ENCODE data around the gene KDELR3. TPM values are rescaled to one million over a fixed set of nuclear protein-coding genes. Genes with fewer than 3 reads are reported as not detected.

KDELR3 gene
- total and polyA plus RNA-seq, 10 of the 15 experiments (the other 5 are each of a cell fraction or from before 2014, with no cell fraction given) = 0.15 to 0.98 (median 0.25) TPM; not detected in 1

DNA sequence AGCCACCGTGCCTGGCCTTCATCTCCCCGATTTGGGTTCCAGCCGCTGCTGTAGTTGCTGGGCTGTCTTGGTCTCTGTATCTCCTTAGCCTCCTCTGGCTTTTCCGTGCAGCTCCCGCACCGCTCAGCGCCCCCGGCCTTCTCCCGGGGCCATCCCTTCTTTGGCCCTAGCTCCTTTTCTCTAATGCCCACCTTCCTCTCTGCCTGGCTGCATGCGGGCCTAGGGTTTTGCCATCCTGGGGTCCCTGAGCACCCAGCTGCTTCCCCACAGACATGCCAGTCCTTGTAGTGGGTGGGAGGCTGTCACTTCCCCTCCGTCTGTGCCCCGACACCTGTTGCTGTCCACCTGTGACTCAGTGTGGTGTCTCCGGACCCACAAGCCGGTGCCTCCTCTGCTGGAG lies 49.3 kb upstream of the KDELR3 start (continued):
- TF ChIP-seq, protein P1, sequence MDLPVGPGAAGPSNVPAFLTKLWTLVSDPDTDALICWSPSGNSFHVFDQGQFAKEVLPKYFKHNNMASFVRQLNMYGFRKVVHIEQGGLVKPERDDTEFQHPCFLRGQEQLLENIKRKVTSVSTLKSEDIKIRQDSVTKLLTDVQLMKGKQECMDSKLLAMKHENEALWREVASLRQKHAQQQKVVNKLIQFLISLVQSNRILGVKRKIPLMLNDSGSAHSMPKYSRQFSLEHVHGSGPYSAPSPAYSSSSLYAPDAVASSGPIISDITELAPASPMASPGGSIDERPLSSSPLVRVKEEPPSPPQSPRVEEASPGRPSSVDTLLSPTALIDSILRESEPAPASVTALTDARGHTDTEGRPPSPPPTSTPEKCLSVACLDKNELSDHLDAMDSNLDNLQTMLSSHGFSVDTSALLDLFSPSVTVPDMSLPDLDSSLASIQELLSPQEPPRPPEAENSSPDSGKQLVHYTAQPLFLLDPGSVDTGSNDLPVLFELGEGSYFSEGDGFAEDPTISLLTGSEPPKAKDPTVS (IDR thresholded peaks at IDR 0.05; ENCODE audit: low read depth, low read length) = no peak
- TF ChIP-seq MYB (IDR thresholded peaks at IDR 0.05; ENCODE audit: borderline replicate concordance, low read depth, low read length) (no peak), PML (IDR thresholded peaks at IDR 0.05; ENCODE audit: low read length) (no peak), NKRF (conservative IDR thresholded peaks at IDR 0.05) (no peak), ZNF384 (IDR thresholded peaks at IDR 0.05; ENCODE audit: borderline replicate concordance, low read depth, low read length) (no peak)

DNA sequence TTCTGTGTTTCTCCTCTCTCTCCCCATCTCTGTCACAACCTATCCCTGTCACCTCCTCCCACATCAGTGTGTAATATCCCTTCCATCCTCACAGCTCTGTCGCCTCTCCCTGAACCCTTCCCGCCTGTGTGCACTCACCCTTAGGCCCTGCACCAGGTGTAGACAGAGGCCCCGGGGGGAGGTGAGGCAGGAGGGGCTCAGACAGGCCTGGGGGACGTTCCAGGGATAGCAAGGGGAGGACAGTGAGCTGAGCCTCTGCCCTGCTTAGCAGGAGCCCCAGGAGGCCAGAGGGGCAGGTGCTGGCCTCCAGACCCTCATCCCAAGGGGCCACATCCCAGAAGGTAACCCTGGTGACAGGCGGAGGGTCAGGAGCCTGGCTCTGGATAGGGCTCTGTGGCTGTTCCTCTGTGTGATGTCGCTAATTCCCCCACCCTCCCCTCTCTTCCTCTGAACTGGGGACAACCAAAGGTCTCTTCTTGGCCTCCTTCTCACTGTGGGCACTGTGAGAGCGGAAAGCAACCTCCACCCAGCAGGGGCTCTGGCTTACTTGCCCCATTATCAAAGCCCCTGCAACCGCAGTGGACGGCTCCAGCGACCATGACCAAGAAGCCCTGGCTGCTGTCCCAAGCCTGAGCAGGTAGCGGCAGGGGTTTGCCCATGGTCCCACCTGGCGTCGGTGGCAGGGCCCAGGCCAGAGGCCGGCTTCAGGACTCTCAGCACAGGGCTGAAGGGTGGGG lies 48.6 kb upstream of the KDELR3 start:
- Histone ChIP-seq H3K4me3 (no peak overlapping the region), H3K9ac (ENCODE audit: control insufficient read depth, insufficient read depth, low read length) (no peak overlapping the region), H3K4me1 (ENCODE audit: control insufficient read depth, insufficient read depth, low read length) (no peaks in the 10 kb centered on the region), H3K4me2 (ENCODE audit: control insufficient read depth, insufficient read depth) (no peak overlapping the region), H3K9me3 (replicated peaks; ENCODE audit: control insufficient read depth, insufficient read depth, low read length) (no peaks in the 10 kb centered on the region), H3K27ac (ENCODE audit: control insufficient read depth, insufficient read depth) (no peak overlapping the region), H2AFZ (ENCODE audit: control insufficient read depth, low read depth, low read length) (no peak overlapping the region), H4K20me1 (ENCODE audit: control insufficient read depth, insufficient read depth) (no peaks in the 10 kb centered on the region), H3K79me2 (ENCODE audit: control insufficient read depth, insufficient read depth, low read length) (no peaks in the 10 kb centered on the region), H3K27me3 (replicated peaks in 1 of 2; ENCODE audit: control insufficient read depth in 2 of 2, insufficient read depth in 2 of 2, low read length in 1 of 2) (no peaks in the 10 kb centered on the region), H3K36me3 (ENCODE audit: control insufficient read depth in 2 of 2, insufficient read depth in 2 of 2, low read length in 1 of 2) (no peaks in the 10 kb centered on the region)
- DNase-seq (ENCODE audit: low read depth, low spot score) (no peak), FAIRE-seq (no peak), ATAC-seq (no peak)
- TF ChIP-seq KAT2A (conservative IDR thresholded peaks at IDR 0.05; ENCODE audit: control insufficient read depth, low read depth, low read length) = no peak
- TF ChIP-seq SREBF1 (IDR thresholded peaks at IDR 0.05; ENCODE audit: low read length) = no peak
- TF ChIP-seq JUND (IDR thresholded peaks at IDR 0.05; ENCODE audit: low read depth, low read length) = no peak
- no peak for TF ChIP-seq KDM1A (IDR thresholded peaks at IDR 0.05; ENCODE audit: borderline replicate concordance)
- no peak for TF ChIP-seq PAX5 (IDR thresholded peaks at IDR 0.05; ENCODE audit: borderline replicate concordance, low read depth, low read length)
- ChIA-PET POLR2A (no interaction called here), CTCF (no interaction called here), RAD21 (ENCODE audit: unreplicated experiment) (no interaction called here), SMC1A (ENCODE audit: uncharacterized antibody, unreplicated experiment) (no interaction called here)
- no TSS peak for BruUV-seq (replicated peaks)
- WGBS (ENCODE audit: insufficient coverage, insufficient replicate concordance, low lambda C conversion rate, missing lambda C conversion rate) = 39% methylated on average over 14 of the region's 14 CpGs
- in situ Hi-C loops (cut with MboI) = no loop called here
- intact Hi-C loops (cut with micrococcal nuclease; ENCODE audit: unreplicated experiment) = loop anchor here (5.0 kb wide), 1 partner anchor 153 kb away; the partner anchor contains the start of gene DMC1
